ENCODE results near the gene SLC22A23. TPM values are rescaled to one million over a fixed set of nuclear protein-coding genes. Genes with fewer than 3 reads are reported as not detected.

Gene SLC22A23
- total and polyA plus RNA-seq, 2 of the 4 experiments (the other 2 are of a cell fraction), result 0.72 to 1.6 TPM

- no peak for TF ChIP-seq RCOR1 (IDR thresholded peaks at IDR 0.05; ENCODE audit: insufficient replicate concordance, low read length)
Measured at GRCh38 chr6:3384241-3385143, 72.4 kb downstream of the SLC22A23 start (continued).

- WGBS, 2 experiments (ENCODE audit: extremely low coverage in 2 of 2, insufficient read length in 1 of 2), result 33% methylated on average over 3 of the region's 8 CpGs; no CpG with 5 or more reads in 1 of the 2 experiments
- DNase-seq, result peak; percentile 72
- H3K9me3 ChIP-seq (ENCODE audit: control insufficient read depth, insufficient read depth, low read length), result 0 out of 2 replicates have a peak, but pooled peaks cover 2% of the 10 kb centered on the region
Measured at GRCh38 chr6:3383525-3383924, 73.3 kb downstream of the SLC22A23 start.

More at GRCh38 chr6:3383525-3383924, 73.3 kb downstream of the SLC22A23 start:
- no peak overlapping the region for H3K18ac ChIP-seq (ENCODE audit: low read depth, low read length)
- no peak overlapping the region for H2AFZ ChIP-seq (replicated peaks; ENCODE audit: low read length, poor library complexity)
- H2BK15ac ChIP-seq (ENCODE audit: low read depth, low read length), result no peak overlapping the region
- ChIA-PET CTCF (no interaction called here), POLR2A (ENCODE audit: unreplicated experiment) (no interaction called here)
- no peak overlapping the region for H4K5ac ChIP-seq (ENCODE audit: low read depth, low read length)
- peaks cover 40% of the 10 kb centered on the region for H3K27me3 ChIP-seq (ENCODE audit: control insufficient read depth, insufficient read depth, low read length)
- no peak overlapping the region for H3K14ac ChIP-seq (replicated peaks; ENCODE audit: low read depth, low read length)
- BruUV-seq (replicated peaks), result no TSS peak
- 0 out of 2 replicates have a peak, but pooled peaks cover 2% of the 10 kb centered on the region for H3K4me1 ChIP-seq (ENCODE audit: control insufficient read depth, insufficient read depth, low read length)
- H3K4me2 ChIP-seq (ENCODE audit: low read depth, low read length), result no peak overlapping the region
- no peak overlapping the region for H2BK120ac ChIP-seq (ENCODE audit: low read depth, low read length)
- in situ Hi-C loops (cut with MboI; ENCODE audit: low sequenced_read_pairs) (no loop called here), intact Hi-C loops (cut with micrococcal nuclease) (no loop called here), dilution Hi-C loops (cut with HindIII; ENCODE audit: low sequenced_read_pairs, unreplicated experiment) (no loop called here)
- H4K20me1 ChIP-seq (ENCODE audit: insufficient read depth, low read length), result no peaks in the 10 kb centered on the region
- TF ChIP-seq CTCF (conservative IDR thresholded peaks at IDR 0.05; ENCODE audit: low read depth, low read length) (no peak), RCOR1 (IDR thresholded peaks at IDR 0.05; ENCODE audit: insufficient replicate concordance, low read length) (no peak), MAFK (IDR thresholded peaks at IDR 0.05; ENCODE audit: low read depth, low read length) (peak; percentile 66), ELK1 (IDR thresholded peaks at IDR 0.05; ENCODE audit: borderline replicate concordance, low read depth, low read length) (no peak)
- H3K79me1 ChIP-seq (ENCODE audit: low read depth in 1 of 2, low read length in 2 of 2), result no peaks in the 10 kb centered on the region
- no peaks in the 10 kb centered on the region for H3K9me1 ChIP-seq (ENCODE audit: insufficient read depth, low read length)
- H2BK20ac ChIP-seq (ENCODE audit: low read depth, low read length), result no peak overlapping the region
- H3K27ac ChIP-seq (ENCODE audit: insufficient read depth, low read length), result no peak overlapping the region
- no peaks in the 10 kb centered on the region for H3K36me3 ChIP-seq (ENCODE audit: control insufficient read depth, insufficient read depth, low read length)
- no peak overlapping the region for H3K9ac ChIP-seq (ENCODE audit: low read depth, low read length)
- no peak overlapping the region for H3K56ac ChIP-seq (ENCODE audit: extremely low read depth, insufficient read depth, low read length)
- H4K91ac ChIP-seq (ENCODE audit: insufficient read depth, low read depth, low read length), result no peak overlapping the region
- no peak overlapping the region for H3K23ac ChIP-seq (ENCODE audit: low read depth, low read length)
- no peak overlapping the region for H2AK9ac ChIP-seq (replicated peaks; ENCODE audit: low read depth, low read length, poor library complexity)
- H2BK5ac ChIP-seq (ENCODE audit: low read depth, low read length, poor library complexity, severe bottlenecking), result no peak overlapping the region
- H3K4me3 ChIP-seq (ENCODE audit: insufficient read depth, low read depth, low read length), result no peak overlapping the region
- no peak overlapping the region for H2AK5ac ChIP-seq (ENCODE audit: low read depth, low read length)
- no peak for ATAC-seq (ENCODE audit: low read depth)
- no peak overlapping the region for H3K4ac ChIP-seq (ENCODE audit: low read depth, low read length)
- no peak overlapping the region for H4K8ac ChIP-seq (ENCODE audit: low read depth in 2 of 2, low read length in 2 of 2)
